Suprapubic skin (tissue), 4 donors: ENCODE data around the gene PDE4B. TPM values are rescaled to one million over a fixed set of nuclear protein-coding genes. Genes with fewer than 3 reads are reported as not detected.

Experiments
- DNase-seq, 2 donors: peaks; one replicate each; pipeline ENCODE4 v3.0.0-alpha.2; 2019; ENCODE audit warnings: low spot score in 2 of 2
- H3K27ac ChIP-seq: fragments of 200-600 bp; sonication (generic); one replicate; pipeline ENCODE4 v1.5.1; 2019
- H3K27me3 ChIP-seq: fragments of 200-600 bp; sonication (generic); one replicate; pipeline ENCODE4 v1.5.1; 2019
- H3K36me3 ChIP-seq: fragments of 200-600 bp; sonication (generic); one replicate; pipeline ENCODE4 v1.5.1; 2019
- H3K4me1 ChIP-seq: fragments of 200-600 bp; sonication (generic); one replicate; pipeline ENCODE4 v1.5.1; 2019
- H3K4me3 ChIP-seq: fragments of 200-600 bp; sonication (generic); one replicate; pipeline ENCODE4 v1.5.1; 2019; ENCODE audit warnings: mild to moderate bottlenecking
- H3K9me3 ChIP-seq: fragments of 200-600 bp; sonication (generic); one replicate; pipeline ENCODE4 v1.5.1; 2019
- CTCF ChIP-seq, 2 donors: fragments of 200-600 bp in 1 of 2; fragments of 450-650 bp in 1 of 2; sonication (generic) in 1 of 2; IDR thresholded peaks; one replicate each; pipeline ENCODE4 v1.5.1; 2016 to 2019; ENCODE audit warnings: antibody characterized with exemption in 2 of 2, mild to moderate bottlenecking in 1 of 2, moderate library complexity in 1 of 2
- EP300 ChIP-seq: sonication (generic); formaldehyde crosslinking; IDR thresholded peaks from one replicate; pipeline ENCODE4 v1.6.1; 2017; ENCODE audit warnings: antibody characterized with exemption
- POLR2A ChIP-seq, 2 donors: fragments of 450-650 bp; IDR thresholded peaks; one replicate each; pipeline ENCODE4 v1.6.1; 2017; ENCODE audit warnings: antibody characterized with exemption in 2 of 2, mild to moderate bottlenecking in 2 of 2, moderate library complexity in 2 of 2
- POLR2AphosphoS5 ChIP-seq, 3 donors: sonication (generic); formaldehyde crosslinking; IDR thresholded peaks; one replicate each; pipeline ENCODE4 v1.6.1; 2017; ENCODE audit warnings: antibody characterized with exemption in 3 of 3
- WGBS: methylation state at CpG from one replicate; pipeline ENCODE4 v1.1.5; 2018; 5-methylcytosine and 5-hydroxymethylcytosine counted together
- total RNA-seq, 4 donors: library from RNA; depleted of rRNA; stranded (reverse); fragments of >200 nt; gene quantifications; one replicate each; pipeline ENCODE4 v1.1.0, GENCODE V29; 2016

The PDE4B gene
- total RNA-seq, 4 donors from 2014 or later = 14.2 to 27.6 (median 16.7) TPM

GRCh38 chr1:66207484-66207883 is 414.8 kb downstream of the PDE4B start:
- H3K27me3 ChIP-seq = no peaks in the 10 kb centered on the region
- no peaks in the 10 kb centered on the region for H3K36me3 ChIP-seq
- H3K27ac ChIP-seq = no peak overlapping the region
- H3K4me1 ChIP-seq = no peaks in the 10 kb centered on the region
- 29% methylated on average over 3 of the region's 3 CpGs for WGBS
- no peak for DNase-seq
- H3K4me3 ChIP-seq = no peak overlapping the region
- no peaks in the 10 kb centered on the region for H3K9me3 ChIP-seq
- TF ChIP-seq POLR2A (IDR thresholded peaks at IDR 0.05) (no peak), CTCF (IDR thresholded peaks at IDR 0.05) (no peak)

- TF ChIP-seq CTCF (IDR thresholded peaks at IDR 0.05) = no peak
- no peak for TF ChIP-seq EP300
- TF ChIP-seq POLR2A (IDR thresholded peaks at IDR 0.05) = no peak
- TF ChIP-seq POLR2AphosphoS5 (IDR thresholded peaks at IDR 0.05) = no peak
- H3K36me3 ChIP-seq = no peaks in the 10 kb centered on the region
- H3K4me1 ChIP-seq = no peaks in the 10 kb centered on the region
- no peak overlapping the region for H3K27ac ChIP-seq
- DNase-seq = no peak
- no peaks in the 10 kb centered on the region for H3K27me3 ChIP-seq
- no peaks in the 10 kb centered on the region for H3K9me3 ChIP-seq
- no peak overlapping the region for H3K4me3 ChIP-seq
Measured at GRCh38 chr1:66208632-66209031, 415.9 kb downstream of the PDE4B start.

- Histone ChIP-seq H3K9me3 (no peaks in the 10 kb centered on the region), H3K36me3 (no peaks in the 10 kb centered on the region), H3K27me3 (no peaks in the 10 kb centered on the region), H3K27ac (no peak overlapping the region), H3K4me3 (no peak overlapping the region), H3K4me1 (no peaks in the 10 kb centered on the region)
- no peak for TF ChIP-seq POLR2A (IDR thresholded peaks at IDR 0.05)
- no peak for TF ChIP-seq EP300
- no peak for TF ChIP-seq CTCF (IDR thresholded peaks at IDR 0.05)
- no peak for TF ChIP-seq POLR2AphosphoS5 (IDR thresholded peaks at IDR 0.05)
- 80% methylated on average over 4 of the region's 4 CpGs for WGBS
- no peak for DNase-seq
Measured at GRCh38 chr1:66210635-66211244, 418.0 kb downstream of the PDE4B start.

- Histone ChIP-seq H3K36me3 (no peaks in the 10 kb centered on the region), H3K4me1 (no peaks in the 10 kb centered on the region), H3K27ac (no peak overlapping the region), H3K9me3 (no peaks in the 10 kb centered on the region), H3K27me3 (no peaks in the 10 kb centered on the region), H3K4me3 (no peak overlapping the region)
- DNase-seq = no peak
- TF ChIP-seq CTCF (IDR thresholded peaks at IDR 0.05) (no peak), POLR2A (IDR thresholded peaks at IDR 0.05) (no peak), EP300 (no peak), POLR2AphosphoS5 (IDR thresholded peaks at IDR 0.05) (no peak)
- WGBS = 60% methylated on average over 5 of the region's 5 CpGs
Measured at GRCh38 chr1:66211521-66211920, 418.8 kb downstream of the PDE4B start.

- H3K27ac ChIP-seq = no peak overlapping the region
- DNase-seq = no peak
- WGBS = 54% methylated on average over 2 of the region's 2 CpGs
- H3K36me3 ChIP-seq = no peaks in the 10 kb centered on the region
- no peaks in the 10 kb centered on the region for H3K4me1 ChIP-seq
- H3K9me3 ChIP-seq = no peaks in the 10 kb centered on the region
- H3K27me3 ChIP-seq = no peaks in the 10 kb centered on the region
- no peak overlapping the region for H3K4me3 ChIP-seq
- TF ChIP-seq POLR2AphosphoS5 (IDR thresholded peaks at IDR 0.05) (no peak), EP300 (no peak), POLR2A (IDR thresholded peaks at IDR 0.05) (no peak), CTCF (IDR thresholded peaks at IDR 0.05) (no peak)
Measured at GRCh38 chr1:66213491-66213890, 420.8 kb downstream of the PDE4B start.
